Measurements from ENCODE around the gene RAC3.

DNA sequence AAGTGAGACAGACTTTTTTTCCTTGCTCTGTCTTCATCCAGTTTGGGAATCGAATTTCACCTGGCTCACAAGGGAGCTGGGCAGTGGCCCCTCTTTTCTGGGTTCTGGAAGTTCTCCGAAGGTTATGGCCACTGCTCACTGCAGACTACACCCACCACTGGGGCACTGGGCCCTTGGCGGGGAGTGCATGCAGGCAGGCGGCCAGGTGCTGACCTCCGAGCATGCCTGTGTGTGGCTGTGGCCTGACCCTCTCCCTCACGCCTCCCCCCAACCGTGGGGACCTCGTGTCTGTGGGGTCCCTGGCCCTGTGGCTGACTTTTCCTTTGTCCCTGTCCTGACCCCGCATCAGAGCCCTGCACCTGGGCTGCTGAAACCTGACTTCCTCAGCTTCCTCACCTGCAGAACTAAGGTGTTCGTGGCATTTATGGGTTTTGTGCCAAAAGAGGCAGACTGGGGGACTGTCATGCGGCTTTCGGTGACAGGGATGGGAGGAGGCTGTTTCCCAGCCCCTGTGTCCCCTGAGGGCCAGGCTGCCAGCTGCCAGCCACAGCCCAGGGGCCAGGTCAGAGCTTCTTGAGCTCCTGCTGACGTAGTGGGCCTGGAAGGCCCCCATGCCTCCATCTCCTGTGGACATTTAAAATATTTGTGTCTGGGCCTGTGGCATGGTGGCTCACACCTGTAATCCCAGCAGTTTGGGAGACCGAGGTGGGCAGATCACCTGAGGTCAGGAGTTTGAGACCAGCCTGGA is 32.6 kb upstream of the RAC3 start:
- TF ChIP-seq, protein P1, sequence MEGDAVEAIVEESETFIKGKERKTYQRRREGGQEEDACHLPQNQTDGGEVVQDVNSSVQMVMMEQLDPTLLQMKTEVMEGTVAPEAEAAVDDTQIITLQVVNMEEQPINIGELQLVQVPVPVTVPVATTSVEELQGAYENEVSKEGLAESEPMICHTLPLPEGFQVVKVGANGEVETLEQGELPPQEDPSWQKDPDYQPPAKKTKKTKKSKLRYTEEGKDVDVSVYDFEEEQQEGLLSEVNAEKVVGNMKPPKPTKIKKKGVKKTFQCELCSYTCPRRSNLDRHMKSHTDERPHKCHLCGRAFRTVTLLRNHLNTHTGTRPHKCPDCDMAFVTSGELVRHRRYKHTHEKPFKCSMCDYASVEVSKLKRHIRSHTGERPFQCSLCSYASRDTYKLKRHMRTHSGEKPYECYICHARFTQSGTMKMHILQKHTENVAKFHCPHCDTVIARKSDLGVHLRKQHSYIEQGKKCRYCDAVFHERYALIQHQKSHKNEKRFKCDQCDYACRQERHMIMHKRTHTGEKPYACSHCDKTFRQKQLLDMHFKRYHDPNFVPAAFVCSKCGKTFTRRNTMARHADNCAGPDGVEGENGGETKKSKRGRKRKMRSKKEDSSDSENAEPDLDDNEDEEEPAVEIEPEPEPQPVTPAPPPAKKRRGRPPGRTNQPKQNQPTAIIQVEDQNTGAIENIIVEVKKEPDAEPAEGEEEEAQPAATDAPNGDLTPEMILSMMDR (IDR thresholded peaks at IDR 0.05; ENCODE audit: insufficient read depth, low read length, poor library complexity, severe bottlenecking) = no peak
- no peak for TF ChIP-seq EZH2phosphoT487 (conservative IDR thresholded peaks at IDR 0.05; ENCODE audit: low read length)
